Stimulated activated CD4-positive, alpha-beta T cell treated with anti-CD3 and anti-CD28 coated beads, Interleukin-12 subunit alpha, Interleukin-12 subunit beta, amount 100 ng/mL, for 48 hours (primary cell): ENCODE data around the gene WAS.
A peak's percentile ranks its signal among the peaks of the same experiment; 100 is the strongest.
"Not testable (repeated sequence)": the region's sequence is repeated elsewhere in the genome, so short reads cannot be mapped to it uniquely, and the experiment has no call there.

Experiments used
- DNase-seq, 3 donors: peaks; one replicate each; pipeline ENCODE4 v3.0.0-alpha.2; 2020; ENCODE audit warnings: low read depth in 2 of 3, low spot score in 1 of 3

WAS gene

DNA sequence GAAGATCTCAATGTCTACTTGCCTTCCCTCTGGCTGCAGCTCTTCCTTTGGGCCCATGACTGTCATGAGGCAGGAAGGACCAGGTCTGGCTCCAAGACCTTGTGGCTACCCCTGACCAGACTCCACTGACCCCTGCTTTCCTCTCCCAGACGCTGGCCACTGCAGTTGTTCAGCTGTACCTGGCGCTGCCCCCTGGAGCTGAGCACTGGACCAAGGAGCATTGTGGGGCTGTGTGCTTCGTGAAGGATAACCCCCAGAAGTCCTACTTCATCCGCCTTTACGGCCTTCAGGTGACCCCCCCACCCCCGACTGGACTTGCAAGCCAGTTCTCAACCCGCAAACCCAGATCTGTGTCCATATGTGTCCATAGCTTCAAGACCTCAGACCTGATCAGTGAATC, 535 bp downstream of the WAS start:
- DNase-seq = no peak

DNA sequence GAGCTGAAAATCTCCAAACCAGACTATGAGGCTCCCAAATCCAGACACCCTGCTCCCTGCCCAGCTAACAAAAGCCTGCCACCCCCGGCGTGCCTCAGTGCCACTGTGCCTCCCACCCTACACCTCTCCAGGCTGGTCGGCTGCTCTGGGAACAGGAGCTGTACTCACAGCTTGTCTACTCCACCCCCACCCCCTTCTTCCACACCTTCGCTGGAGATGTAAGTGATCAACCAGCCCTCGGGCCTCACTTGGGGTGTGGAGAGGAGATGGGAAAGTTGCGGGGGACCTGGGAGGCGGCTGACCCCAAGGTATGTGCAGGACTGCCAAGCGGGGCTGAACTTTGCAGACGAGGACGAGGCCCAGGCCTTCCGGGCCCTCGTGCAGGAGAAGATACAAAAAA, 1.8 kb downstream of the WAS start:
- no peak for DNase-seq

DNA sequence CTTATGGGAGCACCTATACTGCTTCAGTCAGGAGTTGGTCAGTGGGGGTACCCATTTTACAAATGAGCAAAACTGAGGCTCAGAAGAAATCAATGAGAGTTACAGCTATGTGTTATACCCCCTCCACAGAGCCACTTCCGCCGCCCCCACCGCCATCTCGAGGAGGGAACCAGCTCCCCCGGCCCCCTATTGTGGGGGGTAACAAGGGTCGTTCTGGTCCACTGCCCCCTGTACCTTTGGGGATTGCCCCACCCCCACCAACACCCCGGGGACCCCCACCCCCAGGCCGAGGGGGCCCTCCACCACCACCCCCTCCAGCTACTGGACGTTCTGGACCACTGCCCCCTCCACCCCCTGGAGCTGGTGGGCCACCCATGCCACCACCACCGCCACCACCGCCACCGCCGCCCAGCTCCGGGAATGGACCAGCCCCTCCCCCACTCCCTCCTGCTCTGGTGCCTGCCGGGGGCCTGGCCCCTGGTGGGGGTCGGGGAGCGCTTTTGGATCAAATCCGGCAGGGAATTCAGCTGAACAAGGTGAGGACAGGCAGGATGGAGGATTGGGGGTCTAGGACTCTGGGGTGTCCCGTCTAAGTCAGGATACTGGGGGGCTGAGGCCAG, 5.0 kb downstream of the WAS start:
- no peak for DNase-seq

DNA sequence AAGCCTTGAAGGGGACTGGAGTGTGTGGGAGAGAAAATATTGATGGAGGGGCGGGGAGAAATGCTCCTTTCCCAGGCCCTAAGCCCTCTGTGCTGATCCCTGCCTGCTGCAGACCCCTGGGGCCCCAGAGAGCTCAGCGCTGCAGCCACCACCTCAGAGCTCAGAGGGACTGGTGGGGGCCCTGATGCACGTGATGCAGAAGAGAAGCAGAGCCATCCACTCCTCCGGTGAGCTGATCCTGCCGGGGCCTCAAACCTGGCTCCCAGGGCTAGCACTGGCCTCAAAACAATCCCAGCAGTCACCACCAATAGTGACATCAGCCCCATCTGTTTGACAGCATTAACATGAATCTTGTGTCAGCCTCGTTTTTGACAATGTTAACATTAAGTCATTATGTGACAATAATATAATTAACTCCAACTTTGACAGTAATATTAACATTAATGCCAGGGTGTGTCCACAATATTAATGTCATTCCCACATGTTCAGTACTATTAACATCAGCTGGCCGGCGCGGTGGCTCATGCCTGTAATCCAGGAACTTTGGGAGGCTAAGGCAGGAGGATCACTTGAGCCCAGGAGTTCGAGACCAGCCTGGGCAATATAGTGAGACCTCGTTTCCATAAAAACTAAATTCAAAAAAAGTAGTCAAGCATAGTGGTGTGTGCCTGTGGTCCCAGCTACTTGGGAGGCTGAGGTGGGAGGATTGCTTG, 5.8 kb downstream of the WAS start:
- DNase-seq = no peak

DNA sequence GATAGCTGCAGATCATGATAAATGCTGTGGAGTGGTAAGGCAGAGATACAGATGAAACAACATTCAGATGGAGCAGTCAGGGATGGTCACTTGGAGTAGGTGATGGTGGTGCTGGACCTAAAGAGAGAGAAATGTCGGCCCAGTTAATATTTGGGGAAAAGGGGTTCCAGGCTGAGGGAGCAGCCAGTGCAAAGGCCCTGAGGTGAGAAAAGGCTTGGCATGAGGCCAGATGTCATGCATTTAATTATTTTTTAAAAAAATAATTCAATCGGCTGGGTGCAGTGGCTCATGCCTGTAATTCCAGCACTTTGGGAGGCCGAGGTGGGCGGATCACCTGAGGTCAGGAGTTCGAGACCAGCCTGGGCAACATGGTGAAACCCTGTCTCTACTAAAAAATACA, 8.1 kb downstream of the WAS start:
- not testable (repeated sequence) for DNase-seq

DNA sequence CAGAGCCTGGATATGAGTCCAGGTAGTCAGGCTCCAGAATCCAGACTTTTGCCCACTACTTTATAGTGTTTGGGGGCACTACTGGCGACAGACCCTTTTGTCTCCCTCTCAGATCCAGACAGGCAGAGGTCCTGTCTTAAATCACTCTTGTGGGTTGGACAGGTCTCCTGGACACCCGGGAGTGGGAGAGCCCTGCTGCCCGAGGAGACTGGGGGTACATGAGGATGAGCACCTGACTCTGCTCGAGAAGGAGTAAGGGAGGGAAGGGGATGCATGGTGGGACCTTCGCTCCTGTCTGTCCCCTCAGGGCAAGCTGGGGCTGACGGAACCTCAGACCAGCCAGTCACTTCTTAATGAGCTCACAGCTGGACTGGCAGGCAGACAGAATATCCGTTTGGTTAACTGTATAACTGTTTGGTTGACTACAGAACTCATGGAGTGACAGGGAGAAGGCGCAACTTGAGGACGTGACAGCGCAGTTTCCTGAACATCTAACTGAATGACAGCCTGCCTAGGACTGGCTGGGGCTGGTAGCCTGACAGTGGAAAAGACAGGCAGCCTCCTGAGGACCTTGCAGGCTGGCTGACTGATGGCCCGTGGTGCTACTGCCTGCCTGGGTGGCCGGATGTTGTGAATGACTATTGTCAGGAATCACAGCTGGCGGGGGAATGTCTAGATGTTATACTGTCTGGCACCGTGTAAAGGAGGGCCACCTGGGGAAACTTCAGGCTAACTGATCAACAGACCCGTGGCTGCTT, 11.4 kb downstream of the WAS start:
- DNase-seq = no peak

DNA sequence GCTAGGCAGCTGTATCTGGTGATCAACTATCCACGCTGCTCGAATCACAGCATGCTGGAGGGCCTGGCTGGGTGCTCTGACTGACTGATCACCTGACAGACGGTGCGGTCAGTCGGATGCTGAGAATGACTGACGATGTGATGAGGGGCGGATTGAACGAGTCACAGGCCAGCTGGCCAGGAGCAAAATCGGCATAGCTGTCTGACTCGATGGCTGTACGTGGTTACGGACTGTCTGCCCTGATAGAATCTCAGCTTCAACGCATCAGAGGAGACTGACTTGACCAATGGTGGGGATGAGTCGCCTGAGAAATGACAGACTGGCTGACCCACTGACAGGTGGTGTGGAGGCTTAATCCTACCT, 11.9 kb downstream of the WAS start:
- no peak for DNase-seq

DNA sequence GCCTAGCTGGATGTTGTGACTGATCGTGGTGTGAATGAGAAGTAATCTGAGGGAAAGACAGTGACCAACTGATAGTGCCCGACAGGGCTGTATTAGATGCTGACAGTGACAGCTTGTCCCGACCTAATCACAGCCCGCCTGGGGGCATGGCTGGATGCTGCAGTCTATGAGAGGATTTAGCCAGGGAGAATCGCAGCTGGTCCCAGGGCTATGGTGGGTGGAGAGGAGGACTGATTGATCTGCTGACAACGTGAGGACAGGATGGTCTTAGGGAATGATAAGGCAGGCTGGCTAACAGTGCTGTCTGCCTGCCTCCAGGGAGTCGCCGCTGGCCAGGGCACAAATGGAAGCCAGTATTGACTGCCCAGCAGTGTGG, 12.3 kb downstream of the WAS start:
- DNase-seq = no peak

DNA sequence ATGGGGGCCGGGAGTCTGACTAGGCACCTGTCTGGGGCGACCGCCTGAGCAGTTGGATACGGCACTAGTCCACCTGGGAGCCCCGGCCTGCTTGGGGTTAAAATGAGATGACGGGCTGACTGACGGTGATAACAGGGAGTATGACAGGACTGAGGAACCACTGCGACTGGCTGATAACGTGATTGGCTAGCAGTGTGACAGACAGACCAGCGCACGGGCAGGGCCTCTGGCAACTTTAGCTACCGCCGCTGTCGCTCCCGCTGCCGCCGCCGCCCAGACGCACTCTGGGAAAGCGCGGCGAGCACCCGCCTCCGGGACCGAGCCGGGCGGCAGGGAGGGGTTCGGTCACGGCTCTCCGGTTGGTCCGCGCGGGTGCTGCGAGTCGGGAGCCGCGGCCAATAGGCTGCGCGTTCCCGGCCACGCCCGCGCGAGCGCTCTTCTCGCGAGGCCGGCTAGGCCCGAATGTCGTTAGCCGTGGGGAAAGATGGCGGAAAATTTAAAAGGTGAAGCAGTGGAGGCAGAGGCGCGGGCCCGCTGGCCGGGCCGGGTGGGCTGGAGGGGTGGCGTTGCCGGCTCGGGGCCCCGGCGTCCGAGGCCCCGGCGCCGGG, 12.8 kb downstream of the WAS start, which contains the start of gene SUV39H1:
Gene SUV39H1, plus strand, starts transcription at position 434 of the 608 bp plus-strand sequence. Its CDS starts 51 bp downstream, at position 485.
- peak; percentile 63 to 78 (median 74) for DNase-seq

DNA sequence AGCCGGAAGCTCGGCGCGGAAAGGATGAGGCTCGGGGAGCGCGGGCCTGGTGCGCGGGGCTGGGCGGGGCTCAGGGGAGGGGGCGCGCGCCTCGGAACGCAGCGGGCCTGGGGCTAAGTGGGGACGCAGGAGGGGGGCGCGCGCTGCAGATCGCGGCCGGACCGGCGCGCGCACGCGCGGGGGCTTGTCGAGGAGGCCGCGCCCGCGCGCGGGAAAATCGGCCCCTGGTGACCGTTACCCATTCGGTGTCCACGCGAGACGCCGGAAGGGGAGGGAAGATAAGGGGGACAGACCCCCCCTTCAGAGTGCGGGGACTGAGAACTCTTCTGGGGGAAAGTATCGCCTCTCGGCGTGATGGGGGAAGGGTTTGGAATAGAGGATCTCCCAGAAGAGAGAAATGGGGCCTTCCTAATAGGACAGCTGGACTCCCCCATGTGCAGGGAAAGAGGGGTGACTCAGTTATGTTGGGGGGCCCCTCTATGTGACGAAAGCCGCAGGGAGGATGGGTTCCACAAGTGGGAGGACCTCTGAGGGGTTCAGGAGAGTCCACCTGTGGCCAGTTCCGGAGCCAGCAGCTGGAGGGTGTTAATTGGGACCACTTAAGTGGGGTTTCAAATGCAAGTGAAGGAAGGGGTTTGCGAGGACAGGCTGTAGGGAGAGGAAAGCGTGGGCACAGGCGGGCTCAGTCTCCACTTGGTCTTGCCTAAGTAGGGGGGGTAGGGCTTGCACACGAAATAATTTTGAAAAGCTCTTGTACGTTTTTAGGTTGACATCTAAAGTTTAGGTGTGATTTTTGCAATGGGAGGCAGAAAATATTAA, 13.5 kb downstream of the WAS start:
- peak in 1 of 3 donors; percentile 40 for DNase-seq

DNA sequence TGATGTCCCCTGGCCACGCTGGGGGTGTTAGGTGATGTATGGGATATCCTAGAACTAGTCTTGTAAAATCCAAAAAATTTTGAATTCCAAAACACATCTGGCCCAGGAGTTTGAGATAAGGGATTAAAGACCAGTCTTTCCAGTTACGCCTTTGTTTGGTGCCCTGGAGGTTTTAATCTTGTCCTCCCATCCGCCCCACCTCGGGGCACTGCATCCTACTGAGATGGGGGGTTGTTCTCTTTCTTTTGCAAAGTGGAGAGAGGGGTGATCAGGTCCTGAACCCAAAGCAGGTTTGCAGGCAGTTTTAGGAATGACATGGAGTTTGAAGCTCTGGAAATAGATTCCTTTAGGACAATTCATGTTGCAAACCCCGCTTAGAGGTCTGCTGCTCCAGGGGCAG, 14.7 kb downstream of the WAS start:
- no peak for DNase-seq

DNA sequence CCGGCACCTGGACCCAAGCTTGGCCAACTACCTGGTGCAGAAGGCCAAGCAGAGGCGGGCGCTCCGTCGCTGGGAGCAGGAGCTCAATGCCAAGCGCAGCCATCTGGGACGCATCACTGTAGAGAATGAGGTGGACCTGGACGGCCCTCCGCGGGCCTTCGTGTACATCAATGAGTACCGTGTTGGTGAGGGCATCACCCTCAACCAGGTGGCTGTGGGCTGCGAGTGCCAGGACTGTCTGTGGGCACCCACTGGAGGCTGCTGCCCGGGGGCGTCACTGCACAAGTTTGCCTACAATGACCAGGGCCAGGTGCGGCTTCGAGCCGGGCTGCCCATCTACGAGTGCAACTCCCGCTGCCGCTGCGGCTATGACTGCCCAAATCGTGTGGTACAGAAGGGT, 16.6 kb downstream of the WAS start:
- no peak for DNase-seq

DNA sequence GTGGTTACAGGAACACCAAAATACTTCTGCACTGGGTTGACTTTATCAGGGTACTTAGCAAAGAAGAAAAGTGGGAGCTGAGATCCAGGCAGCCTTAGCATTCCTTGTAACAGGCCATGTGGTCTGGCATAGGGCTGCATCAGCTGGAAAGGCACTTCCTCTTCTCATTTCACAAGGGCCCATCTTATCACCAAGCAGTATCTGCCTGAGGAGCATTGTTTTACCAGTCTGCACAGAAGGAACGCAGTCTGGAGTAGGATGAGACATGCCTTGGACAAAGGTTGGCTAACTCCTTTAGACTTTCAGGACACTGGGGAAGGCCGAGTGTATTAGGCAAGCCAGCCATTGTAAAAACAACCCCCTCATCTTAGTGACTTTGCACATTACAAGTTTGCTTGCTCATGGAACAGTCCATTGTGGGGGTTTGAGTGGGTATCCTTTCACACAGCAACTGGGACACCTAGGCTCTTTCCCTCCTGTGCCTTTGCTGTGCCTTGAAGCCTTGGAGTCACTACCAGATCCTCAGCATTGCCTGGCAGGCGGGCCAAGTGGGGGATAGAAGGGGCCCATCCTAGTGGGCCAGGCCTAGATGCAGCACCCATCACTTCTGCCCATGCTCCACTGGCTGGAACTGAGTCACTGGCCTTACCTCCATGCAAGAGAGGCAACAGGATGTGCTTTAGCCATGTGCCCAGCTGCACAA, 17.5 kb downstream of the WAS start:
- DNase-seq = no peak

DNA sequence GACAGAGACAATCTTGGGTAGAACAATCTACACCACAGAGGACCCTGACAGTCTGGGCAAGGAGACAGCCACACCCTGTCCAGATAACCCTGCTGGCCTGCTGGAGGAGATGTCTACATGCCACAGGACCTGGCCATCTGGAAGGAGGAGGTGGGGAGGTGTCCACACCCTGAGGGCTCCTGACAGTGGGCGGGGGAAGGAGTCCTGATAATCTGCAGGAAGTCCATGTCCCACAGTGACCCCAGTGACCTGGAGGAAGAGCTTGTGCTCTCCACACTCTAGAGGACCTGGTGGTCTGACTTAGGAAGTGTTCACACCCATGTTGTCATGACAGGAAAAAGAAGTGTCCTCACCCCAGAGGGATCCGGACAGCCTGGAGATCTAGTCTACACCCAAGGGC, 18.4 kb downstream of the WAS start:
- no peak for DNase-seq

DNA sequence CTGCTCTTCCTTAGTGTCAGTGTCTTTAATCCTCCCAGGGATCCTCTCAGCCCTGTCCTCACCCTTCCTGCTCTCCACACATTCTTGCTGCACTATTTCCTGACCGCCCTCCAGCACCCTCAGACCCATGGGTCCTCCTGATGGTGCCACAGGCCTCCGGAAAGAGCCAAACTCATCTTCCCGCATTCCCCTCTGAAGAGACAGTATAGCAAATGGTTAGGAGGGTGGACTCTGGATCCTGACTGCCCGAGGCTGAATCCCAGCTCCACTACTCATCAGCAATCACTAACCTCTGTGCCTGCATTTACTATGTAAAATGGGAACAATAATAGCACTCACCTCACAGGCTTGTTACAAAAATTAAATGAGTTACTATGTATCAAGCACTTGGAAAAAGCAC, 19.1 kb downstream of the WAS start:
- DNase-seq = no peak

DNA sequence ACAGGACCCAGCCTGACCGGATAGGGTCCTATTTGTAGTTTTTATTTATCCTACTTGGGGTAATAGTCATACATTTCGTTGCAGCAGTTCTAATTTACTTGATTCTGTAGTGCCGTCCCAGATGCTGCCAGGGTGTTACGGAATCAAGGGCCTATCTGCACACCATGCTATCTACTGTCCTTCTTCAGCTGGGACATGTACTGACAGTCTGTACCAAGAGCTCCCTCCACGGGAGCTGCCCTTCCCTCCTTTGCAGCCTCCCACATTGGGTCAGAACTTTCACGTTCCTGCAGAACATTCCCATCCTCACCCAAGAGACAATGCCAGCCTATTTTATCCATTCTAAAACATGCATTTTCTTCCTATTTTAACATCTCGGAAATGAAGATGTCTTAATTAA, 19.6 kb downstream of the WAS start:
- no peak for DNase-seq

DNA sequence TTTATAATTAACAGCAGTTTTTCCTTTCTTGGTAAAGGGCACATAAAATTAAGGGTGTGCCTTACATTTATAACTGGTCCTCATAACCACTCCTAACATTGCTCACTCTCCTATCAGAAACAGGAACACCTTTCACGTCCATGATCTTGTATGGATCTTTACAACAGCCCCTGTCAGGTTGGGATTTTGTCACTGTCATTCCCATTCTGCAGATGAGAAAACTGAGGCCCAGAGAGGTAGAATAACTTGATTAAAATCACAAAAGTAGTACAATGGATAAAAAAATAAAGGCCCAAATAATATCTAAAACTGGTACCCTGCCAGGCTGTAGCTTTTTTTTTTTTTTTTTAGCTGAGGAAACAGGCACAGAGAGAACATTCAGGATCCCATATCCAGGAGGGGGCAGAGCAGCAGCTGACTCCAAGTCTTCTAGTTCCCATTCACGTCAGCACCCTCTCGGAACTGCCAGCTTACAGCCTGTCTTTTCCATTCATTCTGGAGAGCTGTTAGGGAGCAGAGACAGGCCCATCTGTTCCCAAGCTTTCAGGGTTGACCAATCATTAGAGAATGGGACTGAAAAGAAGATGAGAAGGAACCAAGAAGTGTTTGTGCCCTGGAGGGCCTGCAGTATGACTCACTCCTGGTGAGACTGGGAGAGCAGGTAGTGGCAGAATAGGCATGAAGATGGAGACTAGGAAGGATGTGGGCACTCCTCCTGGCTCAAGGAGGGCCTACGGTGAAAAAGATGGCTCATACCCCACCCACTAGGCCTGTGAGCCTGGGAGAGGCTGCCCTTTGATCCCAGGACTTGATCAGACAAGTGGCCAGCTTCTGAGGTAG, 20.3 kb downstream of the WAS start:
- DNase-seq = no peak

DNA sequence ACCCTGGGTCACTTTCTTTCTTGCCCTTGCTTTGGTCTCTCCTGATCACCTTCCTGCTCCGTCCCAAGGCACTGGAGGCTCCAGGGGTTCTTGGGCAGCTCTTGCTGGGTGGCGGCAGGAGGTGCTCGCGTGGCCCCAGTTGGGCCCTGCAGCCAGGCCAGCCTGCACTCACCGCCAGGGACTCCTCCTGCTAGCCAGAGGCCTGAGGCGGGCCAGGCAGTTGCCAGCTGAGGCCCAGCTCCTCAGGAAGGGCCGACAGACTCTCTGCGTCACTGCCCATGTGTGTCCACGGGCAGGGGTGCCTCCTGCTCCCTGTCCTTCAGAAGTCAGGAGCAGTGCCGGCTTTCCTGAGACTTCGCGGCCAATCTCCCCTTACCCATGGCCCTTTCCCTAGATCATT, 22.3 kb downstream of the WAS start:
- no peak for DNase-seq

DNA sequence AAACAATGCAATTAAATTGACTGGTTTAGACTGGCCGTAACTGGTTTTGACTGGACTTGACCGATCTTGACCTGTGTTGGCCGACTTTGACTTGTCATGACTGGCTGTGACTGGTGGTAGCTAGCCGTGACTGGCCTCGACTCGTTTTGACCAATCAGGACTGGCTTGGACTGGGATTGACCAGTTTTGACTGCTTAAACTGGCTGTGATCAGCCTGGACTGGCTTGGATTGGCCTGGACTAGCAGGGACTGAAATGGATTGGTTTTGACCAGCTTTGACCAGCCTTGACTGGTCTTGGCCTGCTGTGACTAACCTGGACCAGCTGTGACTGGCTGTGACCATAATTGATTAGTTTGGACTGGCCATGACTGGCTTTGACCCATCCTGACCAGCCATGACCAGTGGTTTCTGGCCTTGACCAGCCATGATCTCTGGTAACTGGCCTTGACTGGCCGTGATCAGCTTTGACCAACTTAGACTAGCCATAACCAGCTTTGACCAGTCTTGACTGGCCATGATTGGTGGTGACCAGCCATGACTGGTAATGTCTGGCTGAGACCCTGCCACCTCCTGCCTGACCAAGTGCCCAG, 26.0 kb downstream of the WAS start:
- no peak for DNase-seq
